H1 (cell line): ENCODE results near the gene FHAD1. TPM values are rescaled to one million over a fixed set of nuclear protein-coding genes. Genes with fewer than 3 reads are reported as not detected.

Experiments
- CTCF ChIA-PET: fragments of 300-600 bp; sonication (Branson Sonifier 250); formaldehyde crosslinking; loops from one replicate; lab custom pipeline; 2021; ENCODE audit not compliant: partially characterized antibody; lab: Charles Lee
- POLR2A ChIA-PET: fragments of 300-600 bp; sonication (Branson Sonifier 250); formaldehyde crosslinking; loops from one replicate; lab custom pipeline; 2021; ENCODE audit warnings: inconsistent platforms; ENCODE audit not compliant: partially characterized antibody; lab: Charles Lee
- DNase-seq, 2 experiments: peaks; one replicate each; pipeline versions ENCODE4 v3.0.0 to v3.0.0-alpha.2; 2010 to 2022; ENCODE audit warnings: low spot score in 2 of 2, low read depth in 1 of 2, mixed read lengths in 1 of 2
- FAIRE-seq: peaks from 2 replicates; lab custom pipeline; 2011; peaks lifted over from hg19 to GRCh38; lab: Jason Lieb, UNC
- H2AFZ ChIP-seq: 2 replicates; pipeline ENCODE4 v1.8.1; 2012; ENCODE audit warnings: low read length, inconsistent platforms
- H2AK5ac ChIP-seq: 2 replicates; pipeline ENCODE4 v1.6.1; 2013; ENCODE audit warnings: low read depth, low read length
- H2BK120ac ChIP-seq: replicated peaks from 2 replicates; pipeline ENCODE3; 2013; ENCODE audit warnings: low read depth, low read length, inconsistent platforms
- H2BK12ac ChIP-seq: 2 replicates; pipeline ENCODE4 v1.6.1; 2013; ENCODE audit warnings: low read depth, low read length
- H2BK15ac ChIP-seq: 2 replicates; pipeline ENCODE4 v1.6.1; 2013; ENCODE audit warnings: low read length
- H2BK20ac ChIP-seq: 2 replicates; pipeline ENCODE4 v1.6.1; 2013; ENCODE audit warnings: low read length
- H2BK5ac ChIP-seq: 2 replicates; pipeline ENCODE4 v1.6.1; 2013; ENCODE audit warnings: low read depth, low read length
- H3K14ac ChIP-seq: 2 replicates; pipeline ENCODE4 v1.6.1; 2013; ENCODE audit warnings: inconsistent platforms; ENCODE audit not compliant: insufficient read length
- H3K18ac ChIP-seq: 2 replicates; pipeline ENCODE4 v1.6.1; 2013; ENCODE audit warnings: low read length; ENCODE audit errors: extremely low read depth
- H3K23ac ChIP-seq: 2 replicates; pipeline ENCODE4 v1.6.1; 2013; ENCODE audit warnings: inconsistent platforms; ENCODE audit not compliant: insufficient read length
- H3K23me2 ChIP-seq: 2 replicates; pipeline ENCODE4 v1.6.1; 2013; ENCODE audit warnings: low read depth, low read length
- H3K27ac ChIP-seq: 2 replicates; pipeline ENCODE4 v1.6.1; 2011; ENCODE audit warnings: low read depth, low read length, inconsistent platforms
- H3K27me3 ChIP-seq, 4 experiments: replicated peaks in 1 of 4; 1 replicate in 1 of 4; 2 replicates in 3 of 4; pipeline versions ENCODE4 v1.6.1 to v1.8.1; 2011 to 2013; ENCODE audit warnings: low read length in 3 of 4, mild to moderate bottlenecking in 3 of 4, inconsistent platforms in 2 of 4, mixed read lengths in 2 of 4, moderate library complexity in 1 of 4; ENCODE audit not compliant: control insufficient read depth in 3 of 4, insufficient read depth in 3 of 4; ENCODE audit errors: extremely low read depth in 1 of 4
- H3K36me3 ChIP-seq, 4 experiments: 2 replicates each; pipeline versions ENCODE4 v1.6.1 to v1.8.1; 2011 to 2013; ENCODE audit warnings: mild to moderate bottlenecking in 4 of 4, low read length in 3 of 4, moderate library complexity in 2 of 4, control low read depth in 1 of 4, inconsistent platforms in 1 of 4; ENCODE audit not compliant: insufficient read depth in 4 of 4, control insufficient read depth in 2 of 4
- H3K4ac ChIP-seq: replicated peaks from 2 replicates; pipeline ENCODE3; 2013; ENCODE audit warnings: low read length, low read depth, mixed read lengths, inconsistent platforms; ENCODE audit not compliant: insufficient read length
- H3K4me1 ChIP-seq, 4 experiments: replicated peaks in 1 of 4; 1 replicate in 1 of 4; 2 replicates in 3 of 4; pipeline versions ENCODE4 v1.6.1 to v1.8.1; 2011 to 2013; ENCODE audit warnings: low read length in 3 of 4, inconsistent platforms in 2 of 4, mixed read lengths in 1 of 4; ENCODE audit not compliant: insufficient read depth in 4 of 4, control insufficient read depth in 3 of 4
- H3K4me2 ChIP-seq, 2 experiments: 2 replicates each; pipeline versions ENCODE4 v1.6.1 to v1.8.1; 2011 to 2013; ENCODE audit warnings: low read depth in 2 of 2, low read length in 2 of 2, control low read depth in 1 of 2, inconsistent platforms in 1 of 2, mild to moderate bottlenecking in 1 of 2; ENCODE audit not compliant: insufficient read depth in 1 of 2
- H3K4me3 ChIP-seq, 4 experiments: fragments of 200-600, 300-600 bp in 1 of 4; sonication (generic), shearing (Covaris generic), sonication (Bioruptor Twin) in 1 of 4; 2 replicates each; pipeline versions ENCODE4 v1.5.1 to v1.8.1; 2011 to 2016; ENCODE audit warnings: low read length in 4 of 4, low read depth in 3 of 4, control low read depth in 2 of 4, inconsistent platforms in 2 of 4, mild to moderate bottlenecking in 2 of 4, mixed read lengths in 1 of 4, moderate library complexity in 1 of 4; ENCODE audit not compliant: insufficient read depth in 2 of 4; ENCODE audit errors: extremely low read depth in 1 of 4
- H3K56ac ChIP-seq: replicated peaks from 2 replicates; pipeline ENCODE3; 2013; ENCODE audit warnings: low read depth, mild to moderate bottlenecking, mixed read lengths, low read length, inconsistent platforms; ENCODE audit not compliant: insufficient read length
- H3K79me1 ChIP-seq: 2 replicates; pipeline ENCODE4 v1.6.1; 2013; ENCODE audit warnings: low read depth, low read length, control low read depth
- H3K79me2 ChIP-seq, 2 experiments: 2 replicates each; pipeline versions ENCODE4 v1.6.1 to v1.8.1; 2012 to 2013; ENCODE audit warnings: low read length in 2 of 2, mild to moderate bottlenecking in 2 of 2, inconsistent platforms in 1 of 2; ENCODE audit not compliant: insufficient read depth in 2 of 2, control insufficient read depth in 1 of 2
- H3K9ac ChIP-seq, 4 experiments: replicated peaks in 1 of 4; 1 replicate in 1 of 4; 2 replicates in 3 of 4; pipeline versions ENCODE4 v1.6.1 to v1.8.1; 2011 to 2013; ENCODE audit warnings: low read depth in 3 of 4, low read length in 3 of 4, control low read depth in 2 of 4, mild to moderate bottlenecking in 2 of 4, moderate library complexity in 2 of 4, inconsistent platforms in 1 of 4; ENCODE audit errors: extremely low read depth in 1 of 4
- H3K9me3 ChIP-seq, 2 experiments: 2 replicates each; pipeline versions ENCODE4 v1.6.1 to v1.8.1; 2012 to 2013; ENCODE audit warnings: mild to moderate bottlenecking in 2 of 2, moderate library complexity in 2 of 2, control low read depth in 1 of 2, inconsistent platforms in 1 of 2, low read depth in 1 of 2, low read length in 1 of 2, mixed read lengths in 1 of 2; ENCODE audit not compliant: insufficient read depth in 2 of 2
- H4K20me1 ChIP-seq, 2 experiments: replicated peaks in 1 of 2; 2 replicates each; pipeline versions ENCODE3 to v1.8.1; 2011 to 2013; ENCODE audit warnings: inconsistent platforms in 2 of 2, low read length in 2 of 2, mild to moderate bottlenecking in 1 of 2; ENCODE audit not compliant: insufficient read depth in 2 of 2, control insufficient read depth in 1 of 2
- H4K5ac ChIP-seq: 2 replicates; pipeline ENCODE4 v1.6.1; 2013; ENCODE audit warnings: low read length, low read depth, mixed read lengths, inconsistent platforms; ENCODE audit not compliant: insufficient read length
- H4K8ac ChIP-seq: 2 replicates; pipeline ENCODE4 v1.8.0; 2013; ENCODE audit warnings: mild to moderate bottlenecking, moderate library complexity, low read length, inconsistent platforms; ENCODE audit not compliant: insufficient read depth; ENCODE audit errors: extremely low read depth
- H4K91ac ChIP-seq: replicated peaks from 2 replicates; pipeline ENCODE3; 2013; ENCODE audit warnings: low read length, mixed read lengths, inconsistent platforms; ENCODE audit not compliant: insufficient read length
- ATF3 ChIP-seq: IDR thresholded peaks from 2 replicates; pipeline ENCODE4 v1.6.1; 2011; ENCODE audit warnings: low read depth, mild to moderate bottlenecking, low read length; ENCODE audit not compliant: insufficient read depth
- CTCF ChIP-seq, 3 experiments: IDR thresholded peaks; 1 replicate in 2 of 3; 2 replicates in 1 of 3; pipeline versions ENCODE4 v1.5.1 to v1.6.1; 2011; ENCODE audit warnings: low read length in 3 of 3, mild to moderate bottlenecking in 3 of 3, inconsistent platforms in 2 of 3, low read depth in 1 of 3, moderate library complexity in 1 of 3; ENCODE audit not compliant: insufficient read depth in 1 of 3; ENCODE audit errors: control extremely low read depth in 1 of 3
- GABPA ChIP-seq: IDR thresholded peaks from 2 replicates; pipeline ENCODE4 v1.6.1; 2011; ENCODE audit warnings: mild to moderate bottlenecking, low read length, moderate library complexity, borderline replicate concordance; ENCODE audit not compliant: insufficient read depth
- HDAC2 ChIP-seq, 2 experiments: fragments of 300-600 bp in 1 of 2; sonication (generic) in 1 of 2; IDR thresholded peaks; 2 replicates each; pipeline ENCODE4 v1.6.1; 2011 to 2012; ENCODE audit warnings: low read depth in 2 of 2, low read length in 2 of 2, mild to moderate bottlenecking in 2 of 2, moderate library complexity in 2 of 2, borderline replicate concordance in 1 of 2, inconsistent platforms in 1 of 2
- KDM5A ChIP-seq: fragments of 200-600 bp; IDR thresholded peaks from 2 replicates; pipeline ENCODE4 v1.7.1; 2012; ENCODE audit warnings: mild to moderate bottlenecking, low read length, inconsistent platforms, mixed read lengths
- RFX5 ChIP-seq: IDR thresholded peaks from 2 replicates; pipeline ENCODE4 v1.6.1; 2011; ENCODE audit warnings: low read depth, low read length, improper control_type of control experiment, borderline replicate concordance
- SP4 ChIP-seq: IDR thresholded peaks from 2 replicates; pipeline ENCODE4 v1.6.1; 2012; ENCODE audit warnings: low read length, inconsistent platforms
- WGBS, 2 experiments: shearing (Covaris generic) in 1 of 2; methylation state at CpG; one replicate each; pipeline versions ENCODE4 v1.1.6 to v1.1.7; 2013 to 2015; ENCODE audit warnings: low lambda C conversion rate in 2 of 2, mixed read lengths in 2 of 2, inconsistent platforms in 1 of 2, low coverage in 1 of 2, missing lambda C conversion rate in 1 of 2; ENCODE audit not compliant: insufficient replicate concordance in 2 of 2, insufficient coverage in 1 of 2, insufficient read length in 1 of 2; ENCODE audit errors: extremely low coverage in 1 of 2, missing lambda C conversion rate in 1 of 2; 5-methylcytosine and 5-hydroxymethylcytosine counted together
- polyA plus RNA-seq, 7 experiments: library from polyadenylated mRNA; depleted of rRNA in 3 of 7; stranded (reverse) in 5 of 7; unstranded in 2 of 7; fragments of >200 nt in 5 of 7; fragments of 200-250 nt in 2 of 7; gene quantifications; 1 replicate in 5 of 7; 2 replicates in 1 of 7; 4 replicates in 1 of 7; pipeline versions ENCODE4 v1.2.1 to v1.2.3, GENCODE V29; 2011 to 2013; ENCODE audit warnings: missing spikeins in 2 of 7, mixed read lengths in 2 of 7
- total RNA-seq: library from RNA; stranded (reverse); fragmentation: NEBNext Ultra II Directional; extraction: Animal tissue kit (Norgen Biotek cat#: 25700); gene quantifications from 2 replicates; pipeline ENCODE4 v1.2.1, GENCODE V29; 2021

FHAD1 gene
- total and polyA plus RNA-seq, 2 of the 8 experiments (the other 6 are each of a cell fraction or from before 2014, with no cell fraction given) = 0.39 to 0.69 TPM

GRCh38 chr1:15312626-15313411, 65.8 kb downstream of the FHAD1 start:
- no peak for FAIRE-seq
- CTCF ChIA-PET = interaction anchor here (0.7 to 4.1 kb wide), 6 partner anchors 9 to 184 kb away, joined by 3 to 24 read pairs (median 4); no protein-coding TSS in a partner anchor
- 88% methylated on average over 16 of the region's 16 CpGs; no CpG with 5 or more reads in 1 of the 2 experiments for WGBS, 2 experiments
- no peak for TF ChIP-seq GABPA
- TF ChIP-seq SP4 = no peak
- no peak for TF ChIP-seq HDAC2 (IDR thresholded peaks at IDR 0.05; ENCODE audit: borderline replicate concordance in 1 of 2, low read depth in 2 of 2, low read length in 2 of 2)
- no peak for TF ChIP-seq RFX5
- no peak for TF ChIP-seq KDM5A
- TF ChIP-seq ATF3 = no peak
- no peak for TF ChIP-seq CTCF (IDR thresholded peaks at IDR 0.05; ENCODE audit: control extremely low read depth in 1 of 3, insufficient read depth in 1 of 3, low read depth in 1 of 3, low read length in 3 of 3)

More at GRCh38 chr1:15312626-15313411, 65.8 kb downstream of the FHAD1 start:
- no peak overlapping the region for H3K27ac ChIP-seq
- no peak overlapping the region for H3K23ac ChIP-seq
- peaks cover 5% of the 10 kb centered on the region; the same call in 1 of the 2 replicates for H3K23me2 ChIP-seq
- no peaks in the 10 kb centered on the region for H3K79me2 ChIP-seq
- H3K18ac ChIP-seq = no peak overlapping the region
- H3K36me3 ChIP-seq = no peaks in the 10 kb centered on the region
- no peak overlapping the region for H4K5ac ChIP-seq
- no peak overlapping the region for H3K4me3 ChIP-seq
- H3K4me2 ChIP-seq = no peak overlapping the region
- H2AK5ac ChIP-seq = no peak overlapping the region
- no peak overlapping the region for H2AFZ ChIP-seq
- no peak overlapping the region for H3K14ac ChIP-seq
- DNase-seq = no peak
- H3K4ac ChIP-seq = no peak overlapping the region
- H2BK20ac ChIP-seq = no peak overlapping the region
- peaks cover 0 to 1% of the 10 kb centered on the region in 2 experiments for H4K20me1 ChIP-seq
- H2BK12ac ChIP-seq = no peak overlapping the region
- no peaks in the 10 kb centered on the region for H3K79me1 ChIP-seq
- H4K91ac ChIP-seq = no peak overlapping the region
- no peak overlapping the region for H2BK5ac ChIP-seq
- H4K8ac ChIP-seq = no peak overlapping the region
- no peaks in the 10 kb centered on the region; a peak in 1 of 7 replicates for H3K27me3 ChIP-seq
- H2BK15ac ChIP-seq = no peak overlapping the region
- POLR2A ChIA-PET = no interaction called here
- no peak overlapping the region for H3K9ac ChIP-seq
- H3K4me1 ChIP-seq = no peaks in the 10 kb centered on the region; a peak in 1 of 7 replicates
- H3K56ac ChIP-seq = no peak overlapping the region
- no peaks in the 10 kb centered on the region for H3K9me3 ChIP-seq
- H2BK120ac ChIP-seq = no peak overlapping the region
